GM18519 (cell line): ENCODE measurements around the gene WT1.
"Not testable (repeated sequence)": the region's sequence is repeated elsewhere in the genome, so short reads cannot be mapped to it uniquely, and the experiment has no call there.

Source experiments
- ATAC-seq: cut with Tn5 transposase; IDR thresholded peaks from one replicate; pipeline ENCODE4 v1.9.1; 2021; ENCODE audit warnings: mild to moderate bottlenecking, moderate library complexity; ENCODE audit not compliant: unreplicated experiment, low FRiP score

WT1 gene

GRCh38 chr11:32435511-32435941, at the start of gene WT1:
Gene WT1, minus strand, starts transcription at chr11:32435539.
- ATAC-seq: no peak

DNA sequence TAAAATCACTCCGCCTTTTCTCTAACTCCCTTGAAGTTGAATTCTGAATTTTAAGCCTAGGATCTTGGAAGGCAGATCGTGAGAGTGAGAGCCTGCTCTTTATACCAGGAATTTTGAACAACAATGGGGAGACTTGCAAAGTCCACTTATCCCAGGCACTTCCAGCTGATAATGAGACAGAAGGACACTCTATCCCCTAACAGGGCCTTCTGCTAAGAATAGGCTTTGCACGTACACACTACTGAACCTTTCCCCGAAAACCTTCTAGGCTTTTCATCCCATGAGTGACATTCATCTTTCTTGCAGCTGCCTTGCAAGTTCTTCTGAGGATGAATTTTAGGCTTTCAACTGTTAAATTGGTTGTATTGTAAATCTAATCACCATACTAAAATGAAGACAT, 44.0 kb upstream of the WT1 start:
- ATAC-seq: no peak

DNA sequence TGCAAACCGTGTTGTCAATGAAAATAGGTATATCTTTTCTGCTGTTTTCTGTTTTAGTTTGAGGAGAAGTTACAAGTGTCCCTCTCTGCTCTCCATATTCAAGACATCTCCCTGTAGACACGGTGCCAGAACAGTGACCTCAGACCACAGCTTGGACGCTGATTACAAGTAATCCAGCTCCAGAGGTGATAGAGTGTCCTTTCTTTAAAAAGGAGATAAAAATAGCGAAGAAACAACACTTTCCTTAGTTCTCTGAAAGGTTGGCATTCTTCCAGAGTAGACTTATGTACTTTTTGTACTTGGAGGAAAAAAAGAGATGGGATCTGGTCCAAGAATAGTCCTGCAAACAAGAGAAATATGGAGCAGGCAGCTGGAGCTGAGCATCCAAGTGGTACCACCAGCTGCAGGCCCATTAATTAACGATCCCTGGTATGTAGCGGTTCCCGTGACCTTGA, 43.0 kb upstream of the WT1 start:
- no peak for ATAC-seq

DNA sequence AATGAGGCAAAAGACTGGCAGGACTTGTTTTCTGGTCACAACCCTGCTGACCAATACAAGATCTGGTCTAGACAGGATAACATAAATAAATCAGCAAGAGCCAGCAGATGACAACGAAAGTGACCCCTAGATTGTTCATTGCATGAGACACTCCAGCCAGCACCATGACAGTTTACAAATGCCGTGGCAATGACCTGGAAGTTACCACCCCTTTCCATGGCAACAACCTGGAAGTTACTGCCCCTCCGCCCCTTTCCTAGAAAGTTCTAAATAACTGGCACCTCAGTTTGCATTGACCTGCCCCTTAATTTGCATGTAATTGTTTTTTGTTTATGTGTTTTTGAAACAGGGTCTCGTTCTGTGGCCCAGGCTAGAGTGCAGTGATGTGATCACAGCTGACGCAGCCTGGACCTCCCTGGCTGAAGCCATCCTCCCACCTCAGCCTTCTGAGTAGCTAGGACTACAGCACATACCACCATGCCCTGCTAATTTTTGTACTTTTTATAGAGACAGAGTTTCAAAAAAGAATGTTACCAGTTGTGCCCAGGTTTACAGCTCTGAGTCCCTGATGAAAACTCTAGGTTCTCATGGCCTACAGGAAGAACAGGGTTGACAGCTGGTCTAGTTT, 38.1 kb upstream of the WT1 start:
- no peak for ATAC-seq

DNA sequence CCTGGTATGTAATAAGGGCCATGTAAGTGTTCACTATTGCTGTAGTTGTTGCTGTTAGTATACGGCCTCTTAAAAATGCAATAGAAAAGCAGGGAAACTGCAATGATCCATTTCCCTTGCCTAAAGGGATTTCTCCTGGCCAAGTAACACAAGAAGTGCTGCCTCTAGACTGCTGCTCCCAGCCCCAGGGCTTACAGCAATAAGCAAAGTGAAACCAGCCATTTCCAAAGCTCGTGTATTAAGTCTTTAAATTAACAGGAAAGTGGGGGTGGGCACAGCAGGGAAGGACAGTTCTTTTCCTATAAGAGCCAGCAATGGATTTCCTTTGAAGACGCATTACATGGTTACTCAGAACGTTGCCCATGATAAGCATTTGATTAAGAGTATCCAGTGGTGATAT, 36.9 kb upstream of the WT1 start:
- no peak for ATAC-seq

- not testable (repeated sequence) for ATAC-seq
Observed at GRCh38 chr11:32471544-32471943, 36.2 kb upstream of the WT1 start.

GRCh38 chr11:32469791-32470190, 34.5 kb upstream of the WT1 start:
- ATAC-seq: no peak

GRCh38 chr11:32466279-32466915, 31.1 kb upstream of the WT1 start:
- ATAC-seq: no peak

DNA sequence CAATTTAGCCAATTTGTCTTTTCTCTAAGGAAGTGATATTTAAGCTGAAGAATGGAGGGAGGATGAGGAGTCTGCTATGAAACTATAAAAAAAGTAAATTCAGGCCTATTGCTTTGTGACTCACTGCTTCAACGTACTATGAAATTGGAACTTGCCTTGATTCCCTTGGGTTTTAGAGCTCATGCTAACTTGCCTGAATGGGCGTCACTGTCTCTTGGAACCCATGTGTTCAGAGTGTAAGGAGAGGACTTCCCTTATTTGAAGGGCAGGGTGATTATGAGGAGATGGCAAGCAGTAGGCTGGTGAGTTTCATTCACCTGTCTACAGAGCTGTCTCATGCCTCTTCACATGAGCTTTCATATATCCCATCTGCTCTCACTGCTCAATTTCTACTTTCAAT, 28.7 kb upstream of the WT1 start:
- no peak for ATAC-seq

DNA sequence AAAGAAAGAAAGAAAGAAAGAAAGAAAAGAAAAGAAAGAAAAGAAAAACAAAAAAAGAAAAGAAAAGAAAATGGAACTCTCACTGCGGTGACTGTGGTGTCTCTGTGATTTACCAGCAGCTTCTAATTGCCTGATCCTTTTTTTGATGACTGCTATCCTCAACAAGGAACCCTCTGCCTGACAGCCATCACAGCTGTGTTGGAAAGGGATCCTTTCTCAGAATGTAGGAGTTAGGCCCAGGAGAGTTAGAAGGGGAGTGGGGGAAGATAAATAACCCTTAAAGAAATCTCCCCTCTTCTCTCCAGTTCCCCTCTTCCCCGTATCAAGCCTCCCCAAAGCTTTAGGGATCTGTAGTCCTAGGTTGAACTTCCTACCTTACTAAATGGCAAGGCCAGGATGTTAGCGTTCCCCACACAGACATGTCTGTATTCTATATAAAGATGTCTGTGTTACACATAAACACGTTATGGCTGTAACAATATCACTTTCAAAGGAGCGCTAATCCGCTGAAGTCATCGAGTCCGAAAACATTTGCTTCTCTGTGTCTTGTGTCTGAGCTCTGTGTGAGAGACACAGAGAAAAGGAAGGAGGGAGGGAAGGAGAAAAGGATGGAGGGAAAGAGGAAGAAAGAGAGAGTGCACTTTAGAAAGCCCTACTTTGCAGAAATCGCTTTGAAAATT, 26.8 kb upstream of the WT1 start:
- no peak for ATAC-seq

GRCh38 chr11:32456864-32457263, 21.5 kb upstream of the WT1 start:
- ATAC-seq: no peak

- ATAC-seq: no peak
Observed at GRCh38 chr11:32454993-32455392, 19.7 kb upstream of the WT1 start.

DNA sequence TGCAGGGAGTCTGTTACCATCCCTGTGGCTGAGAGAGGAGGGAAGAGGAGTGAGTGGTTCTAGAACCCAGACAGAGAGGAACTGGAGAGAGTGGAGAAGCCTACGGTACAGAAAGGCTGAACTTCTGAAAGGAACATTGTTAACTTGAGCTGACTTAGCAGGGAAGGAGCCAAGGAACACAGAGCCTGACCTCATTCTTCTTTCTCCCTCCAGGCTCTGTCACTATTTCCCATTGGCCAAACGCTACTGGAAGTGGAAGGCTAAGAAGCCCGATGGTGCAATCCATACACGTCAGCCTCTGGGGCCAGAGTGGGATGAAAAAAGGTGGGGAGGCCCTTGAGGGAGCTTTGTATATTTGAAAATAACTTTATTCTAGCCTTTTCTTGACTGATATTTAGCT, 16.5 kb upstream of the WT1 start:
- no peak for ATAC-seq

GRCh38 chr11:32450372-32450771, 15.0 kb upstream of the WT1 start:
- no peak for ATAC-seq

DNA sequence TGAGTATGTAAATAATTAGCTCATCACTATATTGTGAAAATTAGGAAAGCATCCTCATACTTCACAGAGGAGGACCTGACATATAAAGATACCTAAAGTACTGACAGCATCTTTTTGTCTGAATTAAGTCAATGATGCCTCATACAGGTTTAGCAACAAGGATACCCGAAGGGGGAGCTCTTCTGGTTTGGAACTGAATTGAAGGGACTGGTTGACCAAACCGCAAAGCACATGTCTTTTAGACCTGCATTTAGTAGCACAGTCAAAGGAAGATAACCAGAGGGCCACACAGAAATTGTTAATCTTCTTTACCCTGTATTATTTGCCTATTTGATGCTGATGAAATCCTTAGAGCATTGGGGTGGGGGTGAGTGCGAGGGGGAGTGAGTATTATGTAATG, 12.9 kb upstream of the WT1 start:
- ATAC-seq: no peak

DNA sequence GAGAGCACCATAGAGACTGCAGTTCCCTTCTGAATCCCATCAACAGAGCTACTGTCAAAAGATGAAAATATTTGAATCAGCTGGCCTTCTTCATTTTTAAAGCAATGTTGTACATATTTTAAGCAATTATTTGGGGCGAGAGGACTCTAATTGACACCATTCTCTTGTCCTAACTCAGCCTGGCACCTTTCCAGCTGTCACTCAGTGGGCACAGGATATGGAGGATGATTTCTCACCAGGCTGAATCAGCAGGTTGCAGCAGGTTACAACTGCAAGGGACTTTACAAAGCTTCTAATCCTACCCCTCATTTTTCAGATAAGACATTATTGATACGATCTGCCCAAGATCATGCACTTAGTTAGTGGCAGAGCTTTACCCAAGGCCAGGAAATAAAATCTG, 11.9 kb upstream of the WT1 start:
- ATAC-seq: no peak

GRCh38 chr11:32446227-32446626, 10.9 kb upstream of the WT1 start:
- no peak for ATAC-seq

- ATAC-seq: no peak
Observed at GRCh38 chr11:32444186-32444585, 8.8 kb upstream of the WT1 start.

DNA sequence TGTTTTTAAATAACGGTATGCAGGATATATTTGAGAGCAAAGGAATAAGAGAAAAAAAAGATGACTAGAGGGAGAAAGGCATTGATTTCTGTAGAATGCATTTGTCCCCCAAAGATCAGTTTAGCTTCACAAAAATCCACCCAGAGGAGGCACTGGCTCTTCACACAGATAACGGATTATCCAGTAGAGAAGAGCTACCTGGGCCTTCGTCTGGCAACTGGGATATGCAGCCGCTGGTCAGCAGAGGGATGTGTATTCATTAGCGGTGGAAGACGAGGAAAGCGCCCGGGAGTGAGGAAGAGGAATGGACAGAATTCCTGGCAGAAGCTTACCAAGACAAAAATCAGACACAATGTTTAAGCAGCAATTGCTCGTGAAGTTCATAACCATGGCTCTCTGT, 5.6 kb upstream of the WT1 start:
- ATAC-seq: no peak

DNA sequence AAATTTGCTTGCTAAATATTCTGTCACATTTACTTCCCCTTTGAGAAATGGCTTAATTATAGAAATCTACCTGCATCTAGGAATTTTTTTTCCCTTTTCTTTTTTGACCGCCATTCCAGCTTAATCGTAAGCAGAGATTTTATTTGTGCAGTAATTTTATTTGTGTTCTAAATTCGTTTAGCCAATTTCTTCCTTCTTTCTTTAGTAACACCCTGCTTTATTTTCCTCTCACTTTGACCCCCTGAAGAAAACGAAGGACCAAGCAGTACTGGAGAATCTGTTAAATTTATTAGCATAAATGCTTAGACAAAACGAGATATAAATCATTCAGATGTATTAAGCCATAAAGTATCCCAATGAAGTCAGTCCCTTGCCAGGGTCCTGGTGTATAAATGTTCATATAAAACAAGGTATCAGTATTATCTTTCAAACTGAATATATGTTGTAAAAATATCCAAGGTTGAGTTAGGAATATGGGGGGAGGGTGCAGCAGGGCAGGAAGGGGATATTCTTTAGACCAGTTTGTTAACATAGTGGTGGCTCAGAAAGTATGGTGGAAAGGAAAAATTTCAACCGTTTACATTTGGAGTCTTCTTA, 5.1 kb upstream of the WT1 start:
- ATAC-seq: no peak

- ATAC-seq: no peak
Observed at GRCh38 chr11:32439501-32440210, 4.3 kb upstream of the WT1 start.
